Fibroblast of pulmonary artery (primary cell): ENCODE data around the gene NUB1.

Experiments
- DNase-seq: peaks from one replicate; pipeline ENCODE4 v3.0.0-alpha.2; 2010; ENCODE audit warnings: low read depth
- H3K4me3 ChIP-seq: replicated peaks from 2 replicates; pipeline ENCODE4 v1.5.1; 2011; ENCODE audit warnings: low read depth, mild to moderate bottlenecking, control low read depth, low read length, moderate library complexity
- TF ChIP-seq, protein P1 (sequence below): IDR thresholded peaks from 2 replicates; pipeline ENCODE4 v1.5.1; 2011; ENCODE audit warnings: mild to moderate bottlenecking, control low read depth, low read length, inconsistent platforms; ENCODE audit errors: missing control alignments

Gene NUB1

GRCh38 chr7:151384352-151384697 lies 42.7 kb downstream of the NUB1 start:
- no peak for DNase-seq
- TF ChIP-seq, protein P1, sequence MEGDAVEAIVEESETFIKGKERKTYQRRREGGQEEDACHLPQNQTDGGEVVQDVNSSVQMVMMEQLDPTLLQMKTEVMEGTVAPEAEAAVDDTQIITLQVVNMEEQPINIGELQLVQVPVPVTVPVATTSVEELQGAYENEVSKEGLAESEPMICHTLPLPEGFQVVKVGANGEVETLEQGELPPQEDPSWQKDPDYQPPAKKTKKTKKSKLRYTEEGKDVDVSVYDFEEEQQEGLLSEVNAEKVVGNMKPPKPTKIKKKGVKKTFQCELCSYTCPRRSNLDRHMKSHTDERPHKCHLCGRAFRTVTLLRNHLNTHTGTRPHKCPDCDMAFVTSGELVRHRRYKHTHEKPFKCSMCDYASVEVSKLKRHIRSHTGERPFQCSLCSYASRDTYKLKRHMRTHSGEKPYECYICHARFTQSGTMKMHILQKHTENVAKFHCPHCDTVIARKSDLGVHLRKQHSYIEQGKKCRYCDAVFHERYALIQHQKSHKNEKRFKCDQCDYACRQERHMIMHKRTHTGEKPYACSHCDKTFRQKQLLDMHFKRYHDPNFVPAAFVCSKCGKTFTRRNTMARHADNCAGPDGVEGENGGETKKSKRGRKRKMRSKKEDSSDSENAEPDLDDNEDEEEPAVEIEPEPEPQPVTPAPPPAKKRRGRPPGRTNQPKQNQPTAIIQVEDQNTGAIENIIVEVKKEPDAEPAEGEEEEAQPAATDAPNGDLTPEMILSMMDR, result no peak
- H3K4me3 ChIP-seq, result no peak overlapping the region

DNA sequence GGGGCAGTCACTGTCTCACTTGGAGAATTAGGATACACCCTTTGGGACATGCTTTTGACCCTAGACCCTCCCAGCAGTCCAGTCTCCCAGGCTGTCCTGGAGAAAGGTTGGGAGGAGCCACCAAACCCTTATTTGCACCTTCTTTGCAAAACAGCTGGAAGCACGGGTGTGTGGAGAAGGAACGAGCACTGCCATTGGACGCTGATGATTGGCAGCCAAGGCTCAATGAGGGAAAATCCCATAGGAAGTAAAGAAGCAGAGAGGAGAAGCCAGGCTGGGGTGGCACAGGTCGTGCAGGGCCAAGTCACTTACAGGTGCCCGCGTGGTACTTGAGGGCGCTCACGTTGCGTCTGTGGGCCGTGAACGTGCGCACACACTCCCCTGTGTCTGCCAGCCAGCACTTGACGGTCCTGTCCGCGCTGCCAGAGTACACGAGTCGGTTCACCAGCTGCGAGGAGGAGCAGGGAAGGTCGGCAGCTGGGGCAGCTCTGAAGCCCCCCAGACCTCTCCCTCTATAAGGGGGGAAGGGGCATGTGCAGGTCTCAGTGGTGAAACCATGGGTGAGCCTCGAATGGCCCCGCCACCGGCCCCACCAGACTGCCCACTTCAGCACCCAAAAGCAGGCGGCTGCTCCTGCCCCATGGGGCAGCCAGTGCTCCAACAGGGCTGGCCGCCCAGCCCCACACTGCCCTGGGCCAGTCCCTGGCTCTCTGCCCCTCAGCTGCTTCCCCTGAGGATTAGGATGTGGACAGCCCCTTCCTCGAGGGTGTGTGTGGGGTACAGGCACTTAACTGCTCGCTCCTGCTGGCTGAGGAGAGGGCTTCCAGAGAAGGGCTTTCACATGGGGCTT lies 43.4 kb downstream of the NUB1 start:
- no peak overlapping the region for H3K4me3 ChIP-seq
- TF ChIP-seq, protein P1, result no peak
- DNase-seq, result no peak

DNA sequence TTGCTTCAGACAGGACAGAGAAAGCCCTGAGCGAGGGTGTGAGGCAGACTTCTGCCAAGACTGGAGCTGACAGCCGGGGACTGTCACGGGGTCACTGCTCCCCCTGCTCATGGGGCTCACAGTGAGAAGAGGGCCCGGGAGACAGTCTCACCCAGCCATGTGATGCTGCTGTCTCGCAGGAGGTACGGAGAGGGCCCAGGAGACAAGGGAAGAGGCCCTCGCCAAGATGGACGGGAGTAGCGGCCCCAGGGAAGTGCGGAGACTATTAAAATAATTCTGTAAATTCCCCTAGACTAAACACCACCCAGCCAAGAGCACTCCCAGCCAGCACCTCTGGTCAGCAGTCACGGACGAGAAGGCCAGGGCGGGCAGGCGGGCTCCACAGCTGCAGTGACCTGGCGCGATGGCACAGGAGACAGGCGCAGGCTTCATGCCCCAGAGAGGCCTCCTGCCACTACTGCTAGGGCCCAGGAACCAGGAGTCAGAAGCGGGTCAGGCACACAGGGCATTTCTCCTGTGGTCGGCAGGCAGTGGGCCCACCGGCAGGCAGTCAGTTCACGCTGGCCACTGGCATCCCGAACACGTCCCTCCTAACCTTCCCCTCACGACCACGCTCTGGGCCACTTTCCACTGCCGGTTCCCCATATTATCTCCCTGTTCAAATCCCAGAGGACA lies 44.2 kb downstream of the NUB1 start:
- TF ChIP-seq, protein P1, result no peak
- no peak for DNase-seq
- no peak overlapping the region for H3K4me3 ChIP-seq

GRCh38 chr7:151386301-151387160 lies 44.9 kb downstream of the NUB1 start:
- TF ChIP-seq, protein P1, result no peak
- no peak for DNase-seq
- no peak overlapping the region for H3K4me3 ChIP-seq

DNA sequence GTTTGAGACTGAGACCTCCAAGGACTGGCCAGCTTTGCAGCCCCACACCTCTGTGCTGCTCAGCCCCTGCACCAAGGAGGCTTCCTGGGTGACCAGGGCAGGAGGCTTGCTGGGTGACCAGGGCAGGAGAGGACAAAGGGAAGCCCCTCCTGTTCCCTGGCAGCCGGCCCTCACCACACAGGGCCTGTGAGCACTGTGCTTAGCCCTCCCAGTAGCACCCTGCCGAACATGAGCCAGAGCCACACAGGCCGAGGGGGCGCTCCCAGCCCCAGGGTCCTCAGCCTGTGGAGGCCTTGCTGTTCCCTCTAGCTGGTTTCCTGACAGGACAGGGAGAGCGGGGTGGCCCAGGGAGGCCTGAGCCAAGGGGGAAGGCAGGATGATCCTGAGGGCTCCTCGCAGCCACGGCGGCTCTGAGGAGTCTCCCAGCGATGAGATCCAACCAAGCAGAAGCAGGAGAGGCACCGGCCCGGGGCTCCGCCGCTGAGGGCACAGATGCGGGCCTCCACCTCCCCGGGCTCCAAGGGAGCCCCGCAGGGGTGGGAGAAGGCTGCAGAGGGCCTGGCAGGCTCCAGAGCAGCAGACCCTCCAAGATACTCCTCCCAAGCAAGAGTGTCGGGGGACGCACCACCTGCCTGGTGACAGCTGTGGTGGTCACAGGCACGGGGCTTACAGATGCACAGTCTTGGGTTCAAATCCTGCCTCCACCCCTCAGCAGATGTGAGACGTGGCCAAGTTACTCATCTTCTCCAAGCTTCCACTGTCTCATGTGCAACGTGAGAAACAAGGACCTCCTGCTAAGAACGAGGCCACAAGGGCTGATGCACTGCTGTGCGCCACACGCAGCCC lies 45.8 kb downstream of the NUB1 start:
- TF ChIP-seq, protein P1, result no peak
- DNase-seq, result no peak
- H3K4me3 ChIP-seq, result no peak overlapping the region

DNA sequence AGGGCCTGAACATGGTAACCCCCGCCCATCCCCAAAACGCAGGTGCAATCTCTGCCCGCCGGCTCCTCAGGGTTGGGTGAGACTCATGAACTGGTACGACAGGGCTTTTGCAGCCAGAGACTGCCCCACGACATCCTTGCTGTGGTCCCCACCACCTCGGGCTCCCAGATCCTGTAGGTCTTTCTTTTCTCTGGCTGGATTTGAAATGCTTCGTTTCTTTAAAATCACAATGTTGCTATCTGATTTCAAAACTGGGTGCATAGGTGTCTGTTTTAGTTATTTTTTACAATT lies 46.3 kb downstream of the NUB1 start:
- DNase-seq, result no peak
- TF ChIP-seq, protein P1, result no peak
- H3K4me3 ChIP-seq, result no peak overlapping the region
